MCF 10A (cell line): Measurements from ENCODE around the gene CAMK2N1. TPM values are rescaled to one million over a fixed set of nuclear protein-coding genes. Genes with fewer than 3 reads are reported as not detected.

Experiments used
- BruUV-seq: library from RNA; stranded (reverse); fragments of 400-500 nt; replicated peaks from 2 replicates; lab custom pipeline; 2021; lab: Mats Ljungman, UMichigan
- CTCF ChIA-PET: fragments of 300-600 bp; sonication (Branson Sonifier 250); formaldehyde crosslinking; extraction: SDS; loops from one replicate; lab custom pipeline; 2021; ENCODE audit warnings: antibody characterized with exemption, inconsistent platforms; lab: Yijun Ruan, JAX
- POLR2A ChIA-PET: fragments of 300-600, 350-650 bp; sonication (Branson Sonifier 250); formaldehyde crosslinking; extraction: SDS; loops from one replicate; lab custom pipeline; 2020; ENCODE audit warnings: antibody characterized with exemption, inconsistent platforms; lab: Yijun Ruan, JAX
- DNase-seq: peaks from one replicate; pipeline ENCODE4 v3.0.0-alpha.2; 2018; ENCODE audit not compliant: unreplicated experiment
- H3K27ac Mint-ChIP-seq: one replicate; pipeline ENCODE4 v1.8.0; 2022; ENCODE audit warnings: mild to moderate bottlenecking, low read depth, mixed read lengths; ENCODE audit not compliant: unreplicated experiment
- H3K27me3 Mint-ChIP-seq: one replicate; pipeline ENCODE4 v1.8.0; 2022; ENCODE audit warnings: mixed read lengths; ENCODE audit not compliant: insufficient read depth, unreplicated experiment
- H3K36me3 Mint-ChIP-seq: one replicate; pipeline ENCODE4 v1.8.0; 2022; ENCODE audit warnings: mild to moderate bottlenecking, moderate library complexity, mixed read lengths; ENCODE audit not compliant: insufficient read depth, unreplicated experiment
- H3K4me1 Mint-ChIP-seq: one replicate; pipeline ENCODE4 v1.8.0; 2022; ENCODE audit warnings: mixed read lengths; ENCODE audit not compliant: insufficient read depth, unreplicated experiment
- H3K4me3 Mint-ChIP-seq: one replicate; pipeline ENCODE4 v1.8.0; 2022; ENCODE audit warnings: mild to moderate bottlenecking, moderate library complexity, mixed read lengths; ENCODE audit not compliant: unreplicated experiment
- H3K9me3 Mint-ChIP-seq: one replicate; pipeline ENCODE4 v1.8.0; 2022; ENCODE audit warnings: mixed read lengths; ENCODE audit not compliant: unreplicated experiment
- intact Hi-C: fragments of 100-400 bp; cut with micrococcal nuclease; formaldehyde crosslinking; loops from 2 replicates; pipeline ENCODE4 v1.14.1; 2022
- total RNA-seq: library from RNA; stranded (reverse); gene quantifications from 2 replicates; pipeline ENCODE4 v1.2.3, GENCODE V29; 2022
- TF ChIP-seq, protein P1 (sequence below): fragments of 200-600 bp; IDR thresholded peaks from one replicate; pipeline ENCODE4 v1.8.0; 2022; ENCODE audit warnings: antibody characterized with exemption, mild to moderate bottlenecking; ENCODE audit not compliant: unreplicated experiment

Gene CAMK2N1
- total RNA-seq, 1 experiment from 2014 or later, result 4.9 TPM

GRCh38 chr1:20446796-20447195, 39.2 kb downstream of the CAMK2N1 start:
- H3K36me3 Mint-ChIP-seq, result no peaks in the 10 kb centered on the region
- peaks cover 6% of the 10 kb centered on the region for H3K4me1 Mint-ChIP-seq
- no peaks in the 10 kb centered on the region for H3K27me3 Mint-ChIP-seq
- peak; percentile 73 for DNase-seq
- intact Hi-C loops, result no loop called here
- ChIA-PET POLR2A (no interaction called here), CTCF (interaction anchor here (1.0 to 1.2 kb wide), 2 partner anchors 9 to 16 kb away, joined by 4 read pairs; no protein-coding TSS in a partner anchor)
- H3K4me3 Mint-ChIP-seq, result no peak overlapping the region
- TF ChIP-seq, protein P1, sequence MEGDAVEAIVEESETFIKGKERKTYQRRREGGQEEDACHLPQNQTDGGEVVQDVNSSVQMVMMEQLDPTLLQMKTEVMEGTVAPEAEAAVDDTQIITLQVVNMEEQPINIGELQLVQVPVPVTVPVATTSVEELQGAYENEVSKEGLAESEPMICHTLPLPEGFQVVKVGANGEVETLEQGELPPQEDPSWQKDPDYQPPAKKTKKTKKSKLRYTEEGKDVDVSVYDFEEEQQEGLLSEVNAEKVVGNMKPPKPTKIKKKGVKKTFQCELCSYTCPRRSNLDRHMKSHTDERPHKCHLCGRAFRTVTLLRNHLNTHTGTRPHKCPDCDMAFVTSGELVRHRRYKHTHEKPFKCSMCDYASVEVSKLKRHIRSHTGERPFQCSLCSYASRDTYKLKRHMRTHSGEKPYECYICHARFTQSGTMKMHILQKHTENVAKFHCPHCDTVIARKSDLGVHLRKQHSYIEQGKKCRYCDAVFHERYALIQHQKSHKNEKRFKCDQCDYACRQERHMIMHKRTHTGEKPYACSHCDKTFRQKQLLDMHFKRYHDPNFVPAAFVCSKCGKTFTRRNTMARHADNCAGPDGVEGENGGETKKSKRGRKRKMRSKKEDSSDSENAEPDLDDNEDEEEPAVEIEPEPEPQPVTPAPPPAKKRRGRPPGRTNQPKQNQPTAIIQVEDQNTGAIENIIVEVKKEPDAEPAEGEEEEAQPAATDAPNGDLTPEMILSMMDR, result no peak
- no peaks in the 10 kb centered on the region for H3K9me3 Mint-ChIP-seq
- no peak overlapping the region for H3K27ac Mint-ChIP-seq
- BruUV-seq, result no TSS peak

DNA sequence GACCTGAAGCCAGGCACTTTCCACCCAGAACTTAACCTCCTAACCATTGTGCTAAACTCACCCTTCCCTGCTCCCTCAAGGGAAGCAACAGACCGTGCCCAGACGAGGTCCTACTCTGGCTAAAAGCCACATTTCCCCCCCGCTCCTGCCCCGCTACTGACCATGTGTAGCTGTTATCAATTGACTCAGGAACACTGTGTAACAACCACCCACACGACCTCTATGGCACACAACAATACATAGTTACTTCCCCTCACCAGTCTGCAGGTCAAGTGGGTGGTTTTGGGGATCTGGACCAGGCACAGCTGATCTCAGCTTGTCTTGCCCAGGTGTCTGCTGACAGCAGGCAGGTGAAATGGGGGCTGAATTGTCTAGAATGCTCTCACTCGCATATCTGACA, 40.1 kb downstream of the CAMK2N1 start:
- Mint-ChIP-seq H3K27ac (no peak overlapping the region), H3K4me3 (no peak overlapping the region), H3K4me1 (peaks cover 6% of the 10 kb centered on the region), H3K36me3 (no peaks in the 10 kb centered on the region), H3K27me3 (no peaks in the 10 kb centered on the region), H3K9me3 (no peaks in the 10 kb centered on the region)
- BruUV-seq, result no TSS peak
- DNase-seq, result no peak
- ChIA-PET POLR2A (no interaction called here), CTCF (interaction anchor here (0.7 to 1.2 kb wide), 2 partner anchors 15 to 84 kb away, joined by 4 to 5 read pairs; no protein-coding TSS in a partner anchor)
- TF ChIP-seq, protein P1, result no peak
- intact Hi-C loops, result no loop called here

GRCh38 chr1:20443703-20444586, 42.1 kb downstream of the CAMK2N1 start:
- intact Hi-C loops, result no loop called here
- BruUV-seq, result no TSS peak
- Mint-ChIP-seq H3K27ac (no peak overlapping the region), H3K4me3 (no peak overlapping the region), H3K27me3 (no peaks in the 10 kb centered on the region), H3K9me3 (no peaks in the 10 kb centered on the region), H3K4me1 (peaks cover 6% of the 10 kb centered on the region), H3K36me3 (no peaks in the 10 kb centered on the region)
- POLR2A ChIA-PET, result no interaction called here
- DNase-seq, result peak; percentile 20
- CTCF ChIA-PET, result no interaction called here
- TF ChIP-seq, protein P1, result no peak

DNA sequence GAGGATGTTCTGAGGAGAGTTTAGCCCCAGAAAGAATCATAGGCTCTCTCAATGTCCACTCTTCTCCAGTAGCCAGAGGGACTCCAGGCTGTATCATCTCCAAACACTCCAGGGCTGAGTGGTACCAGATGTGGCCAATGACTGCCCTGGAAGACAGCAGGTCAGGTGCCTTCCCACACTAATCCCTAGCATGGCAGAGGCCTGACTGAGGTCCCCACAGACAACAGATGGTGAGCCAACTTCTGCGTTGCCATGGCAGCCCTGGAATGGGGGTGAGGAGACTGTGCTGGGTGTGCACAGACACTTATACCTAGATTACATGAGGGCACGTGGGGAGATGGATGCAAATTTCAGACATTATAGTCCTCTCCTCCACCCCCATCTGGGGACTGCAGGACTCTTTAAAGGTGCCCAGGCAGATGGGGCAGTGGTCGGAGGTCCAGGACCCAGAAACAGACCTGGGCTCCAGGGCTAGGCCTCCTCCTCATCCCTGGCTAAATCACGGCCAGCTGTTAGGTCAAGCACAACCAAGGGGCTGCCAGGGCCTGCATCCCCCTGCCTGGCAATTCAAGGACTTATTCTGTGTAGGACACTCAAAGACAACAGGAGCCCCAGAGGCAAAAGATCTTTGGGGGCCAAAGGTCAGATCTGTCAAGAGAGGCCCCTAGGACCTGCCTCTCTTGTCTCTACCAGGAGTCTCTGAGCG, 42.9 kb downstream of the CAMK2N1 start:
- no TSS peak for BruUV-seq
- no peak for DNase-seq
- Mint-ChIP-seq H3K4me3 (no peak overlapping the region), H3K36me3 (no peaks in the 10 kb centered on the region), H3K9me3 (no peaks in the 10 kb centered on the region), H3K27ac (no peak overlapping the region), H3K27me3 (no peaks in the 10 kb centered on the region), H3K4me1 (peaks cover 6% of the 10 kb centered on the region)
- ChIA-PET POLR2A (no interaction called here), CTCF (no interaction called here)
- intact Hi-C loops, result no loop called here
- TF ChIP-seq, protein P1, result no peak
